ENCODE results near the gene FZD1.

FZD1 gene

GRCh38 chr7:91264046-91264923 is at the start of gene FZD1:
Gene FZD1, plus strand, starts transcription at chr7:91264433. Its CDS starts 448 bp downstream, at chr7:91264881.
- peak; percentile 91 for DNase-seq (ENCODE audit: low spot score)

DNA sequence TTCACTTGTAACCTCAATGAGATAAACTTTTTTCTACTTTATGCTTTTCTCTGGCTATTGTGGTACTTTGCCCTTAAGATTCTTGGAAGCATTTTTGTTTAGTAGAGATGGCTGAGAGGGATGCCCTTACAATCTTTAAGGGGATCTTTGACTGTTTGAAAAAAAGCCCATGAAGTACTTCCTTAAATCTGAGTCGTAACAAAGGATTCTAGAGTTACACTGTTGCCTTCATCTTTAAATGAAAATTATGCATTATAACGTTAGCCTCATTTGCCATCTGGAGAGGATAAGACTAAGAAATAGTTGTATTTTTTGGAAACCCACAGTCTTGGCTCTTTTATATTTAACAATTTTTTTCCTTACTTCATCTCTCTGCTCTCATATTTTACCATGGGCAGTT is 37.8 kb upstream of the FZD1 start:
- no peak for DNase-seq (ENCODE audit: low spot score)

- no peak for DNase-seq (ENCODE audit: low spot score)
Observed at GRCh38 chr7:91228327-91228726, 35.9 kb upstream of the FZD1 start.

DNA sequence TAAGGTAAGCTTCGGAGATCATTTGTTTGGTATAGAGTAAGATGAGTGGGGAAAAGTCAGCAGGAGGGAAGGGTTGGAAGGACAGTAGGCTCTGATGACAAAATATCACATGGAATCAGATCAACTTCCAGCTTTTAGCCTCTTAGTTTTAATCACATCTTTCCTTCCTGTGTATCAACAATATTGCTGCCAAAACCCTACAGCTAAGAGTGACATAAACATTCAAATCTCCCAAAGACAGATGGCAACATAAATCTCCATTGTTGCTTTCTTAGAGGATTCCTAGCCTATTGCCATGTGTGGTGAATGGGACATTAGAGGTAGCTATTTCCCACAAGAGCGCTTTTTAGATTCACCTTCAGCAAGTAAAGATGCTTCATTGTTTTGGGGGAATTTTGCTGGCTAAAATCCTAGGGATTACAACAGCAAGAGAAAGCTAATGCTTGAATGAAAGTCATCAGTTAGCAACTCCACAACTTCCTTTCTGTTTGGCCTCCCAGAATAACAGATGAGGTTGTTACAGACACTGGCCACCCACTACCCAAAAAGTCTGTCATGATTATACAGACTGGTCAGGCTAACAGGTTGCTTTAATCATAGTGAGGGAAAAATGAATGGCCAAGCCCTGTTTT is 35.2 kb upstream of the FZD1 start:
- no peak for DNase-seq (ENCODE audit: low spot score)

- no peak for DNase-seq (ENCODE audit: low spot score)
Observed at GRCh38 chr7:91230100-91230499, 34.1 kb upstream of the FZD1 start.

GRCh38 chr7:91230503-91230902 is 33.7 kb upstream of the FZD1 start:
- no peak for DNase-seq (ENCODE audit: low spot score)

DNA sequence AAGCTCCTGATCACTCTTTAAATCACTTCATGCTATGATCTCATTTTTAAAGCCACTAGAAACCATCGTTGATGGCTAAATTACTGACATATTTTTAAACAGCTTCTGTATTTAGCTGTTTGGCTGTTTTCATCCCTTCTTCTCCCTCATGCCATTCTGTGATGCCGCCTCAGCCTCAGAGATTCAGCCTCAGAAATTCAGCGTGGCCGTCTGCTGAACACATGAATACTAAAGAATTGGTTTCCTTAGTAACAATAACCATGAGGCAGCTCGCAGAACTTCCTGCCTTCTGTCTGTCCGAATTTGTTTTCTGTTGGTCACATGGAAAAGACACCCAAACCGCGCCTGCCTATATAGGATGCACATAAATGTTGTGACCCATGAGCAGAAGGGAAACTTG is 31.0 kb upstream of the FZD1 start:
- DNase-seq (ENCODE audit: low spot score): no peak

GRCh38 chr7:91235211-91235832 is 28.9 kb upstream of the FZD1 start:
- DNase-seq (ENCODE audit: low spot score): no peak

- DNase-seq (ENCODE audit: low spot score): no peak
Observed at GRCh38 chr7:91239171-91239604, 25.0 kb upstream of the FZD1 start.

GRCh38 chr7:91239772-91240171 is 24.5 kb upstream of the FZD1 start:
- DNase-seq (ENCODE audit: low spot score): no peak

DNA sequence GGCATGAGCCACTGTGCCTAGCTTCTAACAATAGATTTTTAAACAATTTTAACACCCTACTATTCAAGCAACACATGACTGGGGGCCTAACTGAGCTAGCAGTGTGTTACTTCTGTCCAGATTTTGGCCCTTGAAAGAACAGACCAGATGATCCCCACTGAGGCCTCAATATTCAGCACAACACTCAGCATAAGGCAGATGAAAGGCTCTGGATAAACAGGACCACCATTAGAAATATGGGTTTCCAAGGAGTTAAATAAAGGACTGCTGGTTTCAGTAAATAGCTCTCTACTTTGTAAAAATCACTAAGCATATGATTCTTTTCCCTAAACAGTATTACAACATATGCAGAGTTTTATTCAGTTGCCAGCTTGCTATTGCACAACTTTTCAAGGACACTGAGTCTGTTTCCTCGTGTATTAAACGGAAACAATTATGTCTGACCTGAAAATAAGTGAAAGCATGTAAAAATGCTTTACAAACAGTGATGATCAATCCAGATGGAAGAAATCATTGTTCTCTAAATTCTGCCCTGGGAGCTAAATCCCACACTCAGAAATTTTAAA is 23.8 kb upstream of the FZD1 start:
- no peak for DNase-seq (ENCODE audit: low spot score)

DNA sequence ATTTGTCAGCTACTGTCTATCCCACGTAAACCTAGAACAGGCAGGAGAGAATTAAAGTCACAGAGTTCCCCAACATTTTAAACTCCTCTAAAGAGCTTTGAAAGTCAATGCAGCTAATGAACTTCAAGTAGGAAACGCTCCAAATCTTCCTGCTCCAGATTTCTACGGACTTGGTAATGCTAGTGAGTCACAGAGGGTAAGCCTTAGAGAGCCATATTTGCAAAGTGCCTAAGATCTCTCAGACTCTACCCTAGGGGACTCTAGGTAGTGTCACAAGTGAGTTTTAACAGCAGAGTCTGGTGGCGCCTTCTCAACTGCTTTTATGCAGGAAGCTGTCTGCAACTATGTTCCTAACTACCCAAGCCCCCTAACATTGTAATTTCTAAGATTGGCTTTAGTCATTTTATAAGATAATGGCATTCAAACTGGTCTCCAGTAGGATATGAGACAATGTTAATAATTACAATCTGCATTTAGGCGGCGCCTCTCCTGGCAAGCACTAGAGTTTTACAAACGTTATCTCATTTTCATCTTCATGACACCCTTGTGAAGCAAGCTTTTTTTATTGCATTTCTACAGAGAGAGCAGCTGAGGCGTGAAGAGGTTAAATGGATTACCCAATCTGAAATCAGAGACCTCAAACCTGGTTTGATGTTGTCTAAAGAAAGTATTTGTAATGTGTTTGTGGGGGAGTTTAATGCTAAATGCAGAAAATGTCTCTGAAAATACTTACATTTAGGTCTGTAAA is 22.0 kb upstream of the FZD1 start:
- no peak for DNase-seq (ENCODE audit: low spot score)

DNA sequence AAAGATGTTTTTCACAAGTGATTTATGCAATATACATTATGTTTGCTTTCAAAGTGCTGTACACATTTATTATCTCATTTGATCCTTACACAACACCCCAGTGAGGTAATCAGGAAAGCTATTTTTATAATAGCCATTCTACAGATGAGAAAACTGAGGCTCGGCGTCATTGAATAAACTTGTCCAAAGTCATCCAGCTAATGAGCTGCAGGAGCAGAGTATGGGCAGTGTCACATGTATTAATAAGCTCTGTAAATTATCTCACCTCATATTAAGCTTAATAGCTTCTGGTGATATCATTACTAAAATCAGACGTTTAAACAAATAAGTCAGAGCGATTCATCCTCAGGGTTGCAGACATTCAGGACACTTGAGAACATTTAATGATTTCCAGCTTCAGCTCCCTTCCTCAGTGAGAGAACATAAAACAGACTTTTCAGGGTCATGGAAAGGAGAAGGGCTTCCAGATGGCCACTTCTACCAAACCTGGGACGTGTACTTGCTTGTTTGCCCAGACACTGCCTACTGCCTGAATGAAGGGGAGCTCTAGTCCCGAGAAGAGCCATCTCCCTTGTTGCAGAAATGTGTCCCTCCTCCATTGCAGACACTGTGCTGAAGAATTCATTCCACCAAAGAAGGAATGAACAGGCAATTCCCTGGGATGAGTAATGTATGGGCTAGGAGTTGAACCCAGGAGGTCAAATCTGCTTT is 20.5 kb upstream of the FZD1 start:
- no peak for DNase-seq (ENCODE audit: low spot score)

DNA sequence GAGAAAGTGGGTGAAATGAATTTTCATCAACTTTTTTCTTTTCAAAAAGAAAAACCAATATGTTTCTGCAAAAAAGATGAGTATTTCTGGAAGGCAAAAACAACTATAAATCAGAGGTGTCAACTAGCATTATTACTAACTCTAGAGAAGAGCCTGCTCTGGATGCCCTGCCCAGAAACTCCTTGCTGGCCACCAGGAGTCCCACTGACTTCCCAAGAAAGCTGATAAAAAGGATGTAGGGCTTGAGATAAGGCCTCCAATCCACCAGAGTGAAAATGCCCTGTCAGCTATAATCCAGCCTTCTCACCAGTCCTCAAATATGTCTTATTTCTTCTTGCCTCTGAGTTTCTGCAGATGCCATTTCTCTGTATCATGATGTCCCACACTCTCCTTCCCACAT is 16.7 kb upstream of the FZD1 start:
- no peak for DNase-seq (ENCODE audit: low spot score)

DNA sequence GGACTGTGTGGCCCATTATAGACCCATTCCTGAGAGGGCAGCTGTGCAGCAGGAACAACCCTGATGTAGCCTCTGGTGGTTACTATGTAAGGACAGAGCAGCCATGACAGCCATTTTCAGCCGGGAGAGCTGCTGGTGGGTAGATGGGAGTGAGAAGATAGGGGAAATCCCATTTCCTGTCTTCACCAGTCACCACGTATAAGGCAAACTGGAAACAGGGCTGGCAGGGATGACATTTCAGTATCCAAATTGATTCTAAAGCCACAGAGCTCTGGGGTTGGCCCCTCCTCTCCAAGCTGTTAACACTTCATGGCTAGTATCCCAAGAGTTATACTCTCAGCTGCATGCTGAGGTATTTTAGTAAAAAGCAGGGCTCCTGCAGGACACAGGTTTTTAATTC is 15.2 kb upstream of the FZD1 start:
- DNase-seq (ENCODE audit: low spot score): no peak

DNA sequence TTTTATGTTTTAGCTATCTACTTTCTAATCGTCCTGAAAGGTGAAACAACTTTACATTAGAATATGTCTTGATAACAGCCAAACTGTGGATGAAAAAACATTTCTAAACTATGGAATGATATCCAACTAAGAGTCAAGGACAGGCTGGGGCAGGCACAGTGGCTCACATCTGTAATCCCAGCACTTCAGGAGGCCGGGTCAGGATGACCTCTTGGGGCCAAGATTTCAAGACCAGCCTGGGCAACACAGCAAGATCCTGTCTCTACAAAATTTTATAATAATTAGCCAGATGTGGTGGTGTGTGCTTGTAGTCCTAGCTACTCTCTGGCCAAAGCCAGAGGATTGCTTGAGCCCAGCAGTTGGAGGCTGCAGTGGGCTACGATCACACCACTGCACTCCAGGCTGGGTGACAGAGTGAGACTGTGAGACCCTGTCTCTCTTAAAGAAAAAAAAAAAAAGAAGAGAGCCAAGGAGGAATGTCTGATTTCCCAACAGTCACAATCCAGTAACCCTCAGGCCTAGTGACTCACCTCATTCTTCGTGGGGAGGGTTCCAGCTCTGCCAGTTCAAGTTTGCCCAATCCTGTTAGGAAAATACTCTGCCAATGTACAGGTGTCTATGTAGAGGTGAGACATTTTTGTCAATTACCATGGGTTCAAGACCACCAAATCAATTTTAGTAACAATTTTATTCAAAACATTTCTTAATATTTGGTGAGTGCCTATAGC is 14.6 kb upstream of the FZD1 start:
- no peak for DNase-seq (ENCODE audit: low spot score)

DNA sequence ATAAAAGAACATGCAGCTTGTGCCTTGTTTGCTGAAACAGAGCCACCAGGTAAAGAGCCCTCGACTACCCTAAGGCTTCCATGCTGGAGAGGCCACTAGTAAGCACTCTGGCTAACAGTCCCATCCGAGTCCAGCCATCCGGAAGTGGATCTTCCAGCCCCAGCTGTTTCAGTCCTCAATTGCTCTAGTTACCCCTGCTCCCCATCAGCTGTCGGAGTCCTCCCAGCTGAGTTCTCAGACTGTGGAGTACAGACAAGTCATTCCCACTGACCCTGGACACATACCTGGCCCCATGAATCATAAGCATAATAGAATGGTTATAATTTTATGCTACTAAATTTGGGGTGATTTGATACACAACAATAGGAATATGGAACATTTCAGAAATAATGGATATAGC is 13.5 kb upstream of the FZD1 start:
- no peak for DNase-seq (ENCODE audit: low spot score)

- DNase-seq (ENCODE audit: low spot score): no peak
Observed at GRCh38 chr7:91251877-91252276, 12.4 kb upstream of the FZD1 start.

DNA sequence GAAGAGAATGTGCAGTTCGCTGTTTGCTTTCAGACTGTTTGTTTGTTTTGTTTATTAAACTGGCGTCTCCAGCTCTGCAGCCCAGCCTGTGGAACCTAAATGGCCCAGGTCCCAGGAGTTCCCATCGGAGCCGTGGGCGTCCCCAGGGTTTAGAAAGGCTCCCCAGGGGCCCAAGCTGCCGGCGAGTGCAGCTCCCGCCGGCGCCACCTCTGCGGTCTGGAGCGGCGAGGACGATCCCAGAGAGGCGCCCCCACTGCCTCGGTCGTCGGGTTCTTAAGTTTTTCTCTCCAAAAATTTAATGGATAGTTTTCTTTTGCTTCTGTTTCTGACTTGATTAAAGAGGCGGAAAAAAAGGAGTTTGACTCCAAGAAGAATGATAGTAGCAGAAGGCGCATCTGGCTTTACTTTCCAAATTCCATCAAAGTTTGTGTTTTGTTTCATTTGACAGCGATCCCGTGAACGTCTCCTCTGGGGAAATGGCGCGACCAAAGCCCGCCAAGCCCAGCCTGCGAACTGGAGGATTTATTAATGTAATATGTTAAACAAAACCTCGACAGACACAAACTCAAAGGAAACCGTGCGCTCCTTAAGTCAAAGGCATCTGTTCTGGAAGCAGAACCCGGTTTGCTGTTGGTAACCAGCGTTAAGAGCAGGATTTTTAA is 718 bp upstream of the FZD1 start:
- peak; percentile 87 for DNase-seq (ENCODE audit: low spot score)
